ENCODE results near the gene TPCN2. TPM values are rescaled to one million over a fixed set of nuclear protein-coding genes. Genes with fewer than 3 reads are reported as not detected.

The TPCN2 gene
- total and polyA plus RNA-seq, 11 donors = 4.1 to 17.6 (median 7.5) TPM

DNA sequence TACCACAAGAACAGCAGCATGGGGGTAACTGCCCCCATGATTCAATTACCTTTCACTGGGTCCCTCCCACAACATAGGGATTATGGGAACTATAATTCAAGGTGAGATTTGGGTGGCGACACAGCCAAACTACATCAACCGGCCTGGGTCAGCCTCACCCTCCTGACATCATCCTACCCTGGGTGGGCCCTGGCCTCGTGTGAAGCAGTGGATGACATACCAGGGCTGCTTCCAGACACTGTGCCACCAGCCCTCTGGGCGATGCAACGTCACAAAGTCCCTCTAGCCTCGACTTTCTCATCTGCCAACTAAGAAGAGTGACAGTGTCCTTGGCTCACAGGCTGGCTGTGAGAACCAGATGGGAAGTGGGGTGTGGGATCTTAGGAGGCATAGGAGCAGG lies 8.7 kb upstream of the TPCN2 start:
- no peaks in the 10 kb centered on the region for H3K27me3 ChIP-seq
- peaks cover 0 to 23% (median 5%) of the 10 kb centered on the region in 12 donors for H3K4me1 ChIP-seq
- no peak for TF ChIP-seq POLR2A (IDR thresholded peaks at IDR 0.05)
- TF ChIP-seq, protein P1, sequence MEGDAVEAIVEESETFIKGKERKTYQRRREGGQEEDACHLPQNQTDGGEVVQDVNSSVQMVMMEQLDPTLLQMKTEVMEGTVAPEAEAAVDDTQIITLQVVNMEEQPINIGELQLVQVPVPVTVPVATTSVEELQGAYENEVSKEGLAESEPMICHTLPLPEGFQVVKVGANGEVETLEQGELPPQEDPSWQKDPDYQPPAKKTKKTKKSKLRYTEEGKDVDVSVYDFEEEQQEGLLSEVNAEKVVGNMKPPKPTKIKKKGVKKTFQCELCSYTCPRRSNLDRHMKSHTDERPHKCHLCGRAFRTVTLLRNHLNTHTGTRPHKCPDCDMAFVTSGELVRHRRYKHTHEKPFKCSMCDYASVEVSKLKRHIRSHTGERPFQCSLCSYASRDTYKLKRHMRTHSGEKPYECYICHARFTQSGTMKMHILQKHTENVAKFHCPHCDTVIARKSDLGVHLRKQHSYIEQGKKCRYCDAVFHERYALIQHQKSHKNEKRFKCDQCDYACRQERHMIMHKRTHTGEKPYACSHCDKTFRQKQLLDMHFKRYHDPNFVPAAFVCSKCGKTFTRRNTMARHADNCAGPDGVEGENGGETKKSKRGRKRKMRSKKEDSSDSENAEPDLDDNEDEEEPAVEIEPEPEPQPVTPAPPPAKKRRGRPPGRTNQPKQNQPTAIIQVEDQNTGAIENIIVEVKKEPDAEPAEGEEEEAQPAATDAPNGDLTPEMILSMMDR (IDR thresholded peaks at IDR 0.05) = no peak
- DNase-seq = no peak
- H3K9me3 ChIP-seq = no peaks in the 10 kb centered on the region
- no peaks in the 10 kb centered on the region for H3K36me3 ChIP-seq
- no peak for ATAC-seq
- WGBS, 4 donors = 85 to 92% (median 92%) methylated on average over 6 of the region's 6 CpGs
- H3K27ac ChIP-seq = no peak overlapping the region
- no peak overlapping the region for H3K4me3 ChIP-seq
- intact Hi-C loops (cut with DNase I) = loop anchor here in 8 of 10 donors (5.0 to 10.0 kb wide), 3 partner anchors 113 to 135 kb away; partner anchors contain the start of genes IGHMBP2 (in 1 of the 8) and MRPL21 (in 1 of the 8)

DNA sequence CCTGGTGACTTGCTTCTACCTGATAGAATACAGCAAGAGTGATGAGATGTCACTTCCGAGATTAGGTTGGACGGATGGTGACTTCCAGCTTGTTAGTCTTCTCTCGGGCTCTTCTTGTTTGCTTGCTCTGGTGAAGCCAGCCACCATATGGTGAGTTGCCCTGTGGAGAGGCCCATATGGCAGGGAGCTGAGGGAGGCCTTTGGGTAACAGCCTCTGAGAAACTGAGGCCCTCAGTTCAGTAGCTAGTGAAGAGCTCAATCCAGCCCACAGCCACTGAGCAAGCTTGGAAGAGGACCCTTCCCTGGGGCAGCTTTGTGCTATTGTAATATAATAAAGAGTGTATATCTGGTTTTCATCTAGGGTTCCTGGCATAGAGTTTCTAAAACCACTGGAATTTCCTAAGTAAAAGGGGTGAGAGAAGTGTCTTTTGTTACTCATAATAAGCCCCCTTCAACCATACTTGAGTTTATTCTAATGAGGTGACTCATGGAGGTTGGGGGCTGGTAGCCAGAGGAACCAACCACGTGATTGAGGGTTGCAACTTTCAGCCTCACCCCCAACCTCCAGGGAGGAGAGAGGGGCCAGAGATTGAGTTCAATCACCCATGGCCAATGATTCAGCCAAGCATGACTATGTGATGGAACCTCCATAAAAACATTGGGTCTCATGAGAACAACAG lies 8.0 kb upstream of the TPCN2 start:
- H3K27me3 ChIP-seq = no peaks in the 10 kb centered on the region
- no peak for DNase-seq
- intact Hi-C loops (cut with DNase I) = loop anchor here in 8 of 10 donors (5.0 to 10.0 kb wide), 3 partner anchors 113 to 136 kb away; partner anchors contain the start of genes IGHMBP2 (in 1 of the 8) and MRPL21 (in 1 of the 8)
- ATAC-seq = no peak
- TF ChIP-seq, protein P1 (IDR thresholded peaks at IDR 0.05) = no peak
- no peak for TF ChIP-seq POLR2A (IDR thresholded peaks at IDR 0.05)
- 84 to 94% (median 89%) methylated on average over 4 of the region's 4 CpGs for WGBS, 4 donors
- no peak overlapping the region for H3K27ac ChIP-seq
- peaks cover 0 to 17% (median 3%) of the 10 kb centered on the region in 12 donors for H3K4me1 ChIP-seq
- H3K4me3 ChIP-seq = no peak overlapping the region
- no peaks in the 10 kb centered on the region for H3K36me3 ChIP-seq
- H3K9me3 ChIP-seq = no peaks in the 10 kb centered on the region

DNA sequence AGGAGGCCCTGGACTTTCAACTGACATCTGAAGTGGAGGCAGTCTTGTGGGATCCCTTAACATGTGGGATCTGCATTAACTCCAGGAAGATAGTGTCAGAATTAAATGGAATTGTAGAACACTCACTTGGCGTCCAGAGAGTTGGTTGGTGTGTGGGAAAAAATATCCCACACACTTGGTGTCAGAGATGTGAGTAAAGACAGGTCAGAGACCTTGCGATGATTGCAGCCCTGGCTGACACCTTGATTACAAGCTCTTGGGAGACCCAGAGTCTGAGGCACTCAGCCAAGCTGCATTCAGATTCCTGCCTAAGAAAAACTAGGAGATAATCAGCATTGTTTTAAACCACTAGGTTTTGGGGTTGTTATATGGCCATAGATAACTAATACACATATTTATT lies 7.2 kb upstream of the TPCN2 start:
- Histone ChIP-seq H3K4me3 (no peak overlapping the region), H3K27me3 (no peaks in the 10 kb centered on the region), H3K36me3 (no peaks in the 10 kb centered on the region), H3K9me3 (no peaks in the 10 kb centered on the region), H3K27ac (no peak overlapping the region), H3K4me1 (peaks cover 0 to 16% (median 2%) of the 10 kb centered on the region in 12 donors)
- ATAC-seq (peak in 1 of 4 donors; percentile 58), DNase-seq (peak in 2 of 5 donors; percentile 60 to 62)
- intact Hi-C loops (cut with DNase I) = loop anchor here in 8 of 10 donors (5.0 to 10.0 kb wide), 3 partner anchors 114 to 137 kb away; partner anchors contain the start of genes IGHMBP2 (in 1 of the 8) and MRPL21 (in 1 of the 8)
- 14 to 34% (median 17%) methylated on average over 2 of the region's 2 CpGs for WGBS, 4 donors
- TF ChIP-seq, protein P1 (IDR thresholded peaks at IDR 0.05) = no peak
- no peak for TF ChIP-seq POLR2A (IDR thresholded peaks at IDR 0.05)

Data from heart left ventricle (tissue), 16 donors.